GM18517 (cell line): Measurements from ENCODE around the gene PNKD.
"Not testable (repeated sequence)": the region's sequence is repeated elsewhere in the genome, so short reads cannot be mapped to it uniquely, and the experiment has no call there.

Experiments
- ATAC-seq: cut with Tn5 transposase; IDR thresholded peaks from one replicate; pipeline ENCODE4 v1.9.1; 2021; ENCODE audit warnings: mild to moderate bottlenecking, moderate library complexity; ENCODE audit not compliant: unreplicated experiment

PNKD gene

DNA sequence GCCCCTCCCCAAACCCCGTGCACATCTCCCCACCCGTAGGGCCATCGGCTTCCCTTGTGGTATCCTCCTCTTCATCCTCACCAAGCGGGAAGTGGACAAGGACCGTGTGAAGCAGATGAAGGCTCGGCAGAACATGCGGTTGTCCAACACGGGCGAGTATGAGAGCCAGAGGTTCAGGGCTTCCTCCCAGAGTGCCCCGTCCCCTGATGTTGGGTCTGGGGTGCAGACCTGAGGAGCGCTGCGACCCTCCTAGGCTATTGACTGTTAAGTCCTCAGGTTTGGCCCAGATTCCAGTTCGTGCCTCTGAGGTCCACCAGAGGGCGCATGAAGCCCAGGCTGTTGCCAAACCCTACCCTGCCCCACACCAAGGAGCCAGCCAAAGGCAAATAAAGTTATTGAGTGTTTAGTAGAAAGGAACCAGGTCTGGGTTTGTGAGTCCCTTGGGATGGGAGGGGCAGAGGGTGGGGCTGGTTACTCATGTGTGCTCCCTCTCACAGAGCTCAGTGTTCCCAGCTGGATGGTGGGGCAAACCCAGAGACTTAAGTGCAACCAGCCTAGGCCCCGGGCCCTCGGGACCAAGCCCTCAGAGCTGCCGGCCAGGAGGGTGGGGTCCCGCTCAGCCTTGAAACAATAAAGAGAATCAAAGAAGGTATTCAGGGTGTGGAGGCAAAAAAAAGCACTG lies 2.4 kb downstream of the PNKD start:
- no peak for ATAC-seq

DNA sequence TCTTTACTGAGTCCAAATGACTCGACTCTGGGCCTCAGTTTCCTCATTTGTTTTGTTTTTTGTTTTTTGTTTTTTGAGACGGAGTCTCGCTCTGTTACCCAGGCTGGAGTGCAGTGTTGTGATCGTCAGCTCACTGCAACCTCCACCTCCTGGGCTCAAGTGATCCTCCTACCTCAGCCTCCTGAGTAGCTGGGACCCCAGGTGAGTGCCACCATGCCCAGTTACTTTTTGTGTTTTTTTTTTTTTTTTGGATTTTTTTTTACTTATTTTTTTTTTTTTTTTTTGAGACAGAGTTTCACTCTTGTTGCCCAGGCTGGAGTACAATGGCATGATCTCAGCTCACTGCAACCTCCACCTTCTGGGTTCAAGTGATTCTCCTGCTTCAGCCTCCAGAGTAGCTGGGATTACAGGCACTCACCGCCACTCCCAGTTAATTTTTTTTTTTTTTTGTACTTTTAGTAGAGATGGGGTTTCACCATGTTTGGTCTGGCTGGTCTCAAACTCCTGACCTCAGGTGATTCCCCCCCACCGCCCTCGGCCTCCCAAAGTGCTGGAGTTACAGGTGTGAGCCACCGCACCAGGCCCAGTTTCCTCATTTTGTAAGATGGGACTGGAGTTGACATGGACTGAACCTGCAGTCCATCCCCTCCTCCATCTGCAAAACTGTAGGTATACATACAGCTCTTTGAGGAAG lies 3.0 kb downstream of the PNKD start:
- ATAC-seq, result not testable (repeated sequence)

DNA sequence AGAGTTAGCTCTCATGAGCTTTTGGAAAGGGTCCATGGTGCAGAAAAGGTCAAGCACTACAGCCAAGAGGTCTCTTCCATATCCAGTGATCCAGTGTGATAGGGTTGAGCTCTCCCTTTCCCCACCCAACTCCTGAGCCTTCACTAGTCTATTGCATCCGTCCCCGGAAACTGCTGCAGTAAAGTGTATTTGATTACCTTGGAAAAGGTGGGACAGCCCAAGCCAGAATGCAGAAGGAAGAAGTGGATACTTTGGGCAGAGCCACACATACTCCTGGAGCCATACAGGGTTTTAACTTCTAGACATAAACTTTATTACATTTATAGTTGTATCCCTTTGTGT lies 3.6 kb downstream of the PNKD start:
- ATAC-seq, result no peak

DNA sequence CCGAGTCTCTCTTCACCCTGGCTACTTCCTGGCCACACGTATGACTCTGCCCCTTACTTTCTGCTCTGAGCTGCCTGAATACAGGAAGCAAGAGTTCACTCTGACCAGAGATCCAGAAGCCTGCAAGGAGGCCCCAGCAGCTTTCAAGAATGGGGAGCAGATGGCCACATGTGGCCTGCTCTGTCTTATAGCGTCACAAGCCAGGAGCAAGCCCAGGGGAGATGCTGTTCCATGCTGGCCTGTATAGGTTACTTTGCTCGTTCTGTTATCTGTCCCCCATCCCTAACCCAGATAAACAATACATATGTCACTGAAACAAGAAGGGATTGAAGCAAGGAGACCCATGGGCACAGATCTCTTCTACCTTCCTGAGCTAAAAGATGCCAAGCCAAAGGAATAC lies 4.3 kb downstream of the PNKD start:
- ATAC-seq, result no peak

DNA sequence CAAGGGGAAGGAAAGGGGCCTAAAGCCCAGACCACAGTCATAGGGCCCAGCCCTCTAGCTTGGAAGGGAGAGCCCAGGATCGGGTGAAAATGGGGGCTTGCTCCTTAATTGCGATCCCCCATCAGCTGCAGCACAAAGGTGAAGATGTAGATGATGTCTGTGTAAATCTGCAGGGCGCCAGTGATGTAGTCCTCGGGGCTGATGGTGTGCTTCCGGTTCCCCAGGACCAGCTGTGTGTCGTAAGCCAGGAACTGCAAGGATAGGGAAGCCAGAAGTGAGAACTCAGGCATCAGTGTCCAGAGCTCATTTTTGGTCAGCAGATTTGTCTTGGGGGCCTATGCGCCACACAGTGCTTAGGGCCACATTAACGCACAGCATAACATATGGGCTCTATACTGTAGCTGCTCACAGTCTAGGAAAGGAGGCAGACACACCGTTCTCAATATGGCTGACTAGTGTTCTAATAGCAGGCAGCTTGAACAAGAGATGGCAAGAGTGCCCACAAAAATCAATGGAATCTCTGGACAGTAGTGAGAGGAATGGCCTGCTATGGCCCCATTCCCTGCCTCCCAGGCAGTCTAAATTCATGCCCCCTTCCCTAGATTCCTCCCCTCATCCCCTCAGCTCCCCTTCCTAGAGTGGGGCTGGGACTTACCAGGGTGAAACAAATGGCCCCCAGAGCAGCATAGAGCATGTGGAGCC lies 5.2 kb downstream of the PNKD start:
- no peak for ATAC-seq

DNA sequence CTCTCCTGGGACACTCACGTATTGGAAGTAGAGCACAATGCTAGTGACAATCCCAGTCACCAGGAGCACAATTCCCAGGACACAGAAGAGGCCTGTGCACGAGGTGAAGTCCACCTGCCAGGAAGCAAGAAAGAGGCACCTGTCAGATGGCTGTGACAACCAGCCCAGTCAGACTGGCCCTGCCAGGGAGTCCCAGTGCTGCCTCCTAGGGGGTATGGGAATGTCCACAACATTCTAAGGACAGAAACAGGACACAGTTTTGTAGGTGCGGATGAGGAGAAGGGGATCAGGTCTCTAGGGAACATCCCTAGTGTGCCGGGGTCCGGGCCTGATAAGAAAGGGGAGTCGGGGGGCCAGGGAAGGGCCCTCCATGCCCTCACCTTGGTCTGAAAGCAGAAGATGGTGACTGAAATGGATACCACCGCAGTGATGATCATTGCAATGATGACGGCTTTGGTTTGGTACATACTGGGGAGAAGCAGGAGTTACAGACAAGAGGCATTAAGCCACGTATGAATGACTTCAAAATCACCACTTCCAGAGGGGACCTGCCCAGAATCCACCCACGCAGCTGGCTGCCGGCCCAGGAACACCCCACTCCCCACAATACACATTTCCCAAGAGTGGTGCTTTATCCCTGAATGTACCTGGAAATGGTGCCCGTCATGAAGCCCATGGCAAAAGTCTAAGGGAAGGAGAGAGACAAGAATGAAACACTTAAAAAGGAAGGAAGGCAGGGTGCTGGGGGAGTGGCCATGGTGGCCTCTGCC lies 6.9 kb downstream of the PNKD start:
- no peak for ATAC-seq

DNA sequence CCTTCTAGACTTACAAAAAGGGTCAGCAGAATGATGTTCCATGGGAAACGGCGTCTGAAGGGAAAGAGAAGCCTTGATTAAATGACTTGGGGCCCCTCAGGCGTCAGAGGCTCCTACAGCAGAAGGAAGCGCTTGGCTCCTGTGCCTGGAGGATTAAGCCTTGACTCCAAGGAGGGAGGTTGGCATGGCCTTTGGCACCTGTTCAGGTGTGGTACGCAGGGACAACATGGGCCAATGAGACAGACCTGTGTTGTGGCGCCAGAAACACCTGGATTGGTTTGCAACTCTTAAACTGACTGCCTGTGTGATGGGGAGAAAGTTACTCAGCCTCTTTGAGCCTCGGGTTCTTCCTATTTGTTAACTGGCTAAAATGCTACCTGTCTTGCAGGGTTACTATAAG lies 7.6 kb downstream of the PNKD start:
- ATAC-seq, result no peak

DNA sequence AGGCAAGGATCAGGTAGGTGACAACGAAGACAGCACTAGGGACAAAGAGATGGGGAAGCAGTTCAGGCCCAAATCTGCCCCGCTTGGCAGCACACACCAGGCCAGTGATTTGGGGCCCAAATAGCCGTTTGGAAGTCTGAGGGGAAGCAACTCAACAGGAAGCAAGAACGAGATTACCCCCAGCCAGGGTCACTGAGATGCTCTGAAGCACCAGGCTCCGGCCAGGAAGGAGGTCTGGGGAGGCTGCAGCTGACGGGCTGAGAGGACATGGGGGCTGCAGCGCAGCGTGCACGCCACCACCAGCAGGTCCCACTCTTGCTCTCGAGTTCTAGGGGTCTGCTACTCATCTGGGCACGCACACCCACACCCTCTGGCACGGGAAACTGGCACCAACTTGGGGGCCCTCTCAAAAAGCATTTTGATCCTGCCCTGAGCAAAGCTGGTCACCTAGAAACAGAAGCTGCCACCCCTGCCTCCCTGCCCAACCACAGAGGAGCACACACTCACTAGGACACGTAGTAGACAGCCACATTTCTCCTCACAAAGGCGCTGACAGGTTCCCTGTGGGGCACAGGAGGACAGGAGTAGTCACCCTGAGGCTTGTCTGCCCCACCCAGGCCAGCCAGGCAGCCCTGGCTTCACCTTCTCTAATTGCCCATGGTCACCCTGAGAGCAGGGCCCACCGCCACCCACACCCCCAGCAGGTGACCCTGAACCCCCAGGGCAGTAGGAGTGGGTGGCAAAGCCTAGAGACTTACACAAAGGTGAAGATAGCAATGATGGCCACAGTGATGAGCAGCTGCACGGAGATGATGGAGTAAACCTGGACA lies 8.4 kb downstream of the PNKD start:
- no peak for ATAC-seq

DNA sequence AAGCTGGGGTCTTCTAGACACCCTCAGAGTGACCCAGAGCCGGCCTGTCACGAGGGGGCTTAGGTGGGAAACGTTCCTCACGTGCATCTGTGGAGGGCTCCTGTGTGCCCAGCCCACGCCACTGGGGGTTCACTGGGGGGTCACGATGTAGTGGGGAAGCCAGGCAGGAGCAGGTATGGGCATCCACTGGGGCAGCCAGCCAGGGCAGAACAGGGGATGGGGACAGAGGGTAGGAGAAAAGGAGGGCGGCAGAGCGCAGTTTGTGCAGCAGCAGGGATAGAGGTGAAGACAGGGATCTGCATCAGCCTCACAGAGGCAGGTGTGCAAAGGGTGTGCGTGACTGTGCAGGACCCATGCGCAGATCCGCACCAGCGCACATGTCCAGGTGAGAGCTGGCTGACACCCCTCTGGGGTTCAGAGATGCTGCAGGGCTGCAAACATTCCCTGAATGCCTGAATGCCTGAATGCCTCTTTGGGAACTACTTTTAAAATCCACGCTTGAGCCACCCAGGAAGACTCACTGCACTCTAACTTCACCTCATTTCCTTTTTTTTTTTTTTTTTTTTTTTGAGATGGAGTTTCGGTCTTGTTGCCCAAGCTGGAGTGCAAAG lies 10.0 kb downstream of the PNKD start:
- ATAC-seq, result no peak

DNA sequence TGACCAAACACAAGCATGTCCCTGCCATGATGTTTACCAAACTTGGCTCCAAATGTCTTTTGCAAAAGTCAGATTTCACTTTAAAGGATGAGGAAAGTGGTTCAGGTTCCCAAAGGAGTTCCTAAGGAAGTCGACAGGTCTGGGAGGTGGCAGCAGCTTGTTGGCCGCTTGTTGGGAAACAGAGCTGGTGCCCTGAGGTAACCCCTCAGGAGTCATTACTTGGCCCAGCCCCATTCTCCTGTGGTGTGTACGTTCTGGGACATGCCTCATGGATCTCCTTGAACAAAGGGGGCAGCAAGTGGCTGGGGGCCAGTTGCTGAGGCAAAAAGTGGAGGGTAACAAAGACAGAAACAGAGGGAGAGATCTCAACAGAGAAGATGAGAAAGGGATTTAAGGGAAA lies 11.1 kb downstream of the PNKD start:
- ATAC-seq, result no peak

DNA sequence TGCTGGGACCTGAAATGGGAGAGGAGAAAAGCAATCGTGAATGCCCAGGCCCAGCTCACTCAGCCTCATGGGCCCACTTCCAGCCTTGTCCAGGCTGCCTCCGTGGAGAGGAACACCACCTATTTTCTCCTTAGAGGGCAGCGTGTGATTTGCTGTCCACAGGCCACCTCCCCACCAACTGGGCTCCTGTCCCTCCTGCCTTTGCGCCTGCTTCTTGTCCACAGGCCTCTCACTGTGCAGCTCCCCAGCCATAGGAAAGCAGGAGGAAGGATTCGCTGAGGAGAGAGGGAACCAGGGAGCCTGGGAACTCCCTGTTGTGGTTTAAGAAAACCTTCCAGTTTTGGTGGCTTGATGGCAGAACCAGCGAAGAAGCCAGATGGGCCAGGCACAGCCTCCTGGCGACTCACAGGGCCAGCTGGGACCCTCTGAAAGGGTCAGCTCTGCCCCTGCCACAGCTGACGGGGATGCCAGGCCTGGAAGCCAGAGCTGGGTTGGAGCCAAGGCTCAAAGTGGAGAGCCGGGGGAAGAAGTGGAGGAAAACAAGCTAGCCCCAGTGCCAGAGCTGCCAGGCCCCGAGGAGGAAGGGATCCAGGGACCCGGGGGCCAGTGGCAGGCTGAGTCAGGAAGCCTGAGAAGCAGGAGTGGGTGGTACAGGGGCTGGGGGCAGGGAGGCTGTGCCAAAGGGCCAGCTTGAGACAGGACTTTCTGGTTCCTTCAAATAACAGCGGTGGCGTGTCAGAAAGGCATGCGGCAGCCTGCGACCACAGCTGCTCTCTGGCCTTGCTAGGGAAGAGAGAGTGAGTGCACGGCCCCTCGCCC lies 12.1 kb downstream of the PNKD start:
- no peak for ATAC-seq

DNA sequence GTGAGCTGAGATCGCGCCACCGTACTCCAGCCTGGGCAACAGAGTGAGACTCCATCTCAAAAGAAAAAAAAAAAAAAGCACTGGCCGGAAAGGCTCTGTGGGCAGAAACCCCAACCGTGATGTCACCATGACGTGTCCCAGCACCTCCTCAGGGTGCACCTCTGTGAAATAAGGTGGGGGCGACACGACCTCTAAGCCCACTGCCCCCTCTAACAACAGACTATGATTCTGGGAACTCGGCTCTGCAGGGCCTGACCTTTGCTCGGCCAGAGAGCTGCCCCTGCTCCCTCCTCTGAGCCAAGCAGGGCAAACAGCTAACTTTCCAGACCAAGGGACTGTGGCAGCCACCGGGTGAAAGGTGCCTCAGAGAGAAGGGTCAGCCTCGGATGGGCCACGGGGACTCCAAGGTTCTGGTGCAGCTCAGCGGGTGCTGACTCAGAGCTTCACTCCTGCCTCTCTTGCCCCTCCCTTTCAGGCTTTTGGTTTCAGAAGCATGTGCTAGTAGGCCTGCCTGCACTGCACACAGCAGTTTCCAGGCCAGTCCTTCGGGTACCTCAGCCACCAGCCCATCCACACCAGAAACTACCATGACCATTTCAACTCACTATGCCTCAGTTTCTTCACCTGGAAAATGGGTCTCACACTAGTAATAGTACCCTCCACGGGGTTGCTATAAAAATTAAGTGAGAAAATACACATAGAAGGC lies 13.9 kb downstream of the PNKD start:
- ATAC-seq, result peak; percentile 52

DNA sequence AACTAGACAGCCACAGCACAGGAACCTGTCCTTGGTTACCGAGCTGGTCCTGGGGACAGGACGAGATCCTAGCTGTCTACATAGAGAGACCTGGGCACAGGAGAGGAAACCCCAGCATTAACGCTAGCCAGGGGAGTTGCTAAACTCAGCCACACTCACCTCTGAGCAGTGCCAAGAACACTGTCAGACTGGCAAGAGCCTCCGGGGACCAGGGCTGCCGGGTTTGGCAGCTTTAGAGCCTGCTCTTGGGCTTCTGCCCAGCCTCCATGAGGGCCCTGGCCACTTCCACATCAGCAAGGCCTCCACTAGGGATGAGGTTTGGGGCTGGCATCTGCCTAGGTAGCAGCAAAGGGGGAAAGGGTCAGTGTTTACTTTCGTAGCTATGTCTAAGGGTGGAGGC lies 15.3 kb downstream of the PNKD start:
- no peak for ATAC-seq

DNA sequence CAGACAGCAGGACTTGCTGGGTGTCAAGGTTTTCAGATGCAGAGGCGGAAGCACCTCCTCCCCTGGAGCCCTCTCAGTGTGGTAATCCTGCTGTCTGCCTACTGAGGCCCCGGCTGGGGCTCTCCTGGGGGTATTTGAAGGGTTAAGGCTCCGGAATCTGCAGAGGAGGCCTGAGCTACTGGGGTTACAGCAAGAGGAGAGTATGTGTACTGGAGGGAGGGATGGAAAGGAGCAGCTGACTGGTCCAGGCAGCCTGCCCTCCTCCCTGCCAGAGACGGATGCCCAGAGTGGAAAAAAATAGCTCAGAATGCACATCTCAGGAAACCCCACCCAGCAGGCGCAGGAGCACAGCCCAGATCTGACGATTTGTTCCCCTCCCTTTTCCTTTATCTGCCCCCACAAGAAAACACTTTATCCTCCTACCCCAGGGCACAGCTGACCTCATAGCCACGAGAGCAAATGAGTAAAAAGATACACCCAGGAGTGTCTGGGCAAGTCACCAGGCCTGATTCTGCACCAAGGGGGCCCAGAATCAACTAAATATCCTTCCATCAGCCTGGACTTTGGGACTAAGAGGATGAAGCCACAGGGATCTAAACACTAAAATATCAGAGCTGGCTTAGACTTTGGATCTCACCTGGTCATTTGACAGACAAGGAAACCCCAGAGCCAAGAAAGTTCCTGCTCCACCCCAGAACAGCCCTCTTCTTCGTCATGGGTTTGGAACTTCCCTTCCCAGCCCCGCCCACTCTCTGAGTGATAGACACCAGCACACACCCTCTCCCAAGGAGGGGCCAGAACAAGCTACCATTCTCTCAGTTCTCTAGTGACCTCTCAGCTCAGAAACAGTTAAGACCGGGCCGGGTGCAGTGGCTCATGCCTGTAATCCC lies 16.5 kb downstream of the PNKD start:
- peak; percentile 62 for ATAC-seq

DNA sequence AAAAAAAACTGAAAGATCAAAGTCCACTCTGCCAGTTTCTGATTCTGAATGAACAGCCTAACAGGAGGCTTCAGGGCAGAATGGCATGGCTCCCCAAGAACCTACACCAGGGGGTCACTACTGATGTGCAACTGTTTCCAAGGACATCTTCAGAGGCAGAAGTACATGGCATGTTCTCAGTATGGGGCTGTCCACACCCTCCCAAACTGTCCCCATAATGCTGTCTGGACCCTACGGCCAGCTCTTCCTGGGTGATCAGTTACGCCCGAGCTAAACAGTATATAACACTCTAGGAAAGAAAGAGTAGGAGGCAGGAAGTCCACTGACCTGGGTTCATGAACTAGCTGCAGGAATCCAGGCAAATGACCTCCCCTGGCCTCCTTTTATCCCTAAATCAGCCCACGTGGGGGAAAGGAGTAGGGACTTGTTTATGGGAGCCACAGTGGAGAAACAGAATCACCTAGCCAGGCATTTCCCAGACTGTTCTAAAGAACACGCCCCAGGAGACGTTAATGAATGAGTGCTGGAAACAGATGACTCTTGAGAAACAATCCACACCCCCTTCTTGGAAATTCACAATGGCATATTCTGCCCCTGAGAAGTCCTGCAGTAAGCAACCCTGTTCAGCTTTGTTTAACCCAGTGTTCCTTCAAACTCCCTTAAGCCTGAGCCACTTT lies 19.5 kb downstream of the PNKD start:
- no peak for ATAC-seq

DNA sequence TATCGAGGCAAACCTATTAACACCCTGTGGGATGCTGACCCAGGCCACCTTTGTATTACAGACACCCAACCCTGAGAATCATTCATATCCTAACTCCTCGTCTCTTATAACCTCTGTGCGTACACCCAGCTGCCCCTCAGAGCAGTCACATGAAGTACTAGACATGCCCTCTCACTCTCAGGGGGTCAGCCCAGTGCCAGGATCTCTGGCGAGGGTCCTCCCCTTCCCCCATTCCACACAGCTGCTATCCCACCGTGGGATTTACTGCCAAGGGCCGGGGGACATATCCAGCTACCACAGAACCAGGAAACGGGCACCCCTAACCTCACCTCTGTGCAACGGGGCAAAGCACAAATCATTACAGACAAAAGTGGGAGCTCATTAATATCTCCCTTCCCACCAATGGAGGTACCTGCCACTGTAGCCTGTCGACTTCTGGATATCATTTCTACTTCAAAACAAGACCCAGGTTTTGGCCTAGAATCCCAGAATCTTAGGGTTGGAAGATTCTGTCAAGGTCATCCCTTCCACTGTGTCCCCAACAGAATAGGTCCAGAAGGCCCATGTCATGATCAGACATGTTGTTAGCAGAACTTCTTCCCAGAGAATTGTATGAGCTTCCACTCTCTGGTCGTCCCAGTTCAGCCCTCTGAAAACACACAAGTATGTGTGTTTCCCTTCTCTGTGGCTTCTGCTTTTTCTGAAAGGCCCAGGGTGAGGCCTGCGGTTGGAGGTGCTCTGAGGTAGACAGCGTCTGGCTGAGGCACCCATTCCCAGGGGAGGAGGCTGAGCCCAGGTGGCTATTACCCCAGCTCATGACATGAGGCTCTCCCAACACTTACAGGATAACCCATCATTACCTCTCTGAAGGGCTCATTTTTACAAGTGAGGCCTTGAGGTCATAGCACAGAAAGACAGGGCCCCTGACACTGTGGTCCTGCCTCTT lies 20.3 kb downstream of the PNKD start:
- ATAC-seq, result peak; percentile 50
